Measurements from ENCODE around the gene ANKS1B. TPM values are rescaled to one million over a fixed set of nuclear protein-coding genes. Genes with fewer than 3 reads are reported as not detected.

ANKS1B gene
- total and polyA plus RNA-seq, 10 of the 15 experiments (the other 5 are each of a cell fraction or from before 2014, with no cell fraction given): 0.16 to 1.3 (median 0.82) TPM; not detected in 7

DNA sequence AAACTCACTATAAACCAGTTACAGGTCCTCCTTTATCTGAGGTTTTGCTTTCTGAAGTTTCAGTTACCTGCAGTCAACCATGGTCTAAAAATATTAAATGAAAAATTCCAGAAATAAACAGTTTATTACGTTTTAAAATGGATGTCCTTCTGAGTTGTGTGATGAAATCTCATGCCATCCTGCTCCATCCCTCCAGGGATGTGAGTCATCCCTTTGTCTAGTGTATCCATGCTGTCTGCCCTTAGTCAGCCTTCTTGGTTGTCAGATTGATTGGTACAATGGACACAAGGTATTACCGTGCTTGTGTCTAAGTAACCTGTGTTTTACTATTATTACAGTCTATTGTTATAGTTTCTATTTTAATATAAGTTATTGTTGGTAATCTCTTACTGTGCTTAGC is 1011.3 kb downstream of the ANKS1B start:
- Histone ChIP-seq H3K36me3 (ENCODE audit: control insufficient read depth in 2 of 2, insufficient read depth in 2 of 2, low read length in 1 of 2) (no peaks in the 10 kb centered on the region), H3K9me3 (replicated peaks; ENCODE audit: control insufficient read depth, insufficient read depth, low read length) (no peaks in the 10 kb centered on the region), H3K4me1 (ENCODE audit: control insufficient read depth, insufficient read depth, low read length) (no peaks in the 10 kb centered on the region), H3K79me2 (ENCODE audit: control insufficient read depth, insufficient read depth, low read length) (no peaks in the 10 kb centered on the region), H2AFZ (ENCODE audit: control insufficient read depth, low read depth, low read length) (no peak overlapping the region), H3K9ac (ENCODE audit: control insufficient read depth, insufficient read depth, low read length) (no peak overlapping the region), H3K4me2 (ENCODE audit: control insufficient read depth, insufficient read depth) (no peak overlapping the region), H3K4me3 (no peak overlapping the region), H3K27me3 (replicated peaks in 1 of 2; ENCODE audit: control insufficient read depth in 2 of 2, insufficient read depth in 2 of 2, low read length in 1 of 2) (no peaks in the 10 kb centered on the region), H4K20me1 (ENCODE audit: control insufficient read depth, insufficient read depth) (no peaks in the 10 kb centered on the region), H3K27ac (ENCODE audit: control insufficient read depth, insufficient read depth) (no peak overlapping the region)
- intact Hi-C loops (cut with micrococcal nuclease; ENCODE audit: unreplicated experiment) (no loop called here), in situ Hi-C loops (cut with MboI) (no loop called here)
- 50% methylated on average over 2 of the region's 2 CpGs for WGBS (ENCODE audit: insufficient coverage, insufficient replicate concordance, low lambda C conversion rate, missing lambda C conversion rate)
- DNase-seq (ENCODE audit: low read depth, low spot score) (no peak), FAIRE-seq (no peak), ATAC-seq (no peak)
- no TSS peak for BruUV-seq (replicated peaks)
- RAD21 ChIA-PET (ENCODE audit: unreplicated experiment): no interaction called here
- POLR2A ChIA-PET: no interaction called here
- CTCF ChIA-PET: no interaction called here
- SMC1A ChIA-PET (ENCODE audit: uncharacterized antibody, unreplicated experiment): interaction anchor here (1.0 to 1.9 kb wide), 2 partner anchors 11 to 25 kb away, joined by 4 to 6 read pairs; no protein-coding TSS in a partner anchor
- TF ChIP-seq SUZ12 (IDR thresholded peaks at IDR 0.05; ENCODE audit: unreplicated experiment) (no peak), SRF (IDR thresholded peaks at IDR 0.05; ENCODE audit: low read depth in 2 of 2, low read length in 2 of 2) (no peak), PKNOX1 (IDR thresholded peaks at IDR 0.05) (no peak), ZNF207 (IDR thresholded peaks at IDR 0.05; ENCODE audit: borderline replicate concordance) (no peak), ASH2L (IDR thresholded peaks at IDR 0.05; ENCODE audit: borderline replicate concordance, low read depth) (no peak), BMI1 (IDR thresholded peaks at IDR 0.05; ENCODE audit: borderline replicate concordance) (no peak), IKZF1 (conservative IDR thresholded peaks at IDR 0.05) (no peak), POLR2A (IDR thresholded peaks at IDR 0.05; ENCODE audit: low read depth, low read length) (no peak), HDAC6 (IDR thresholded peaks at IDR 0.05; ENCODE audit: unreplicated experiment) (no peak), MTA3 (IDR thresholded peaks at IDR 0.05; ENCODE audit: borderline replicate concordance, low read length) (no peak), SPI1 (IDR thresholded peaks at IDR 0.05; ENCODE audit: borderline replicate concordance, insufficient read depth, low read depth, low read length) (no peak), KLF5 (IDR thresholded peaks at IDR 0.05; ENCODE audit: partially characterized antibody) (no peak), ETV6 (conservative IDR thresholded peaks at IDR 0.05 in 1 of 2, IDR thresholded peaks at IDR 0.05 in 1 of 2; ENCODE audit: borderline replicate concordance in 1 of 2, low read depth in 1 of 2) (no peak), WRNIP1 (IDR thresholded peaks at IDR 0.05; ENCODE audit: borderline replicate concordance, low read depth, low read length) (no peak), ZBTB4 (CRISPR knock-in tag; IDR thresholded peaks at IDR 0.05) (no peak), ZNF217 (IDR thresholded peaks at IDR 0.05) (no peak)
- TF ChIP-seq, protein P1, sequence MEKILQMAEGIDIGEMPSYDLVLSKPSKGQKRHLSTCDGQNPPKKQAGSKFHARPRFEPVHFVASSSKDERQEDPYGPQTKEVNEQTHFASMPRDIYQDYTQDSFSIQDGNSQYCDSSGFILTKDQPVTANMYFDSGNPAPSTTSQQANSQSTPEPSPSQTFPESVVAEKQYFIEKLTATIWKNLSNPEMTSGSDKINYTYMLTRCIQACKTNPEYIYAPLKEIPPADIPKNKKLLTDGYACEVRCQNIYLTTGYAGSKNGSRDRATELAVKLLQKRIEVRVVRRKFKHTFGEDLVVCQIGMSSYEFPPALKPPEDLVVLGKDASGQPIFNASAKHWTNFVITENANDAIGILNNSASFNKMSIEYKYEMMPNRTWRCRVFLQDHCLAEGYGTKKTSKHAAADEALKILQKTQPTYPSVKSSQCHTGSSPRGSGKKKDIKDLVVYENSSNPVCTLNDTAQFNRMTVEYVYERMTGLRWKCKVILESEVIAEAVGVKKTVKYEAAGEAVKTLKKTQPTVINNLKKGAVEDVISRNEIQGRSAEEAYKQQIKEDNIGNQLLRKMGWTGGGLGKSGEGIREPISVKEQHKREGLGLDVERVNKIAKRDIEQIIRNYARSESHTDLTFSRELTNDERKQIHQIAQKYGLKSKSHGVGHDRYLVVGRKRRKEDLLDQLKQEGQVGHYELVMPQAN (conservative IDR thresholded peaks at IDR 0.05): no peak
- TF ChIP-seq, protein P2, sequence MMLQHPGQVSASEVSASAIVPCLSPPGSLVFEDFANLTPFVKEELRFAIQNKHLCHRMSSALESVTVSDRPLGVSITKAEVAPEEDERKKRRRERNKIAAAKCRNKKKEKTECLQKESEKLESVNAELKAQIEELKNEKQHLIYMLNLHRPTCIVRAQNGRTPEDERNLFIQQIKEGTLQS (IDR thresholded peaks at IDR 0.05; ENCODE audit: borderline replicate concordance, extremely low read depth, low read depth, low read length): no peak
